Osteoblast (primary cell): Measurements from ENCODE around the gene C1RL. TPM values are rescaled to one million over a fixed set of nuclear protein-coding genes. Genes with fewer than 3 reads are reported as not detected.

Experiments used
- DNase-seq: peaks from one replicate; pipeline ENCODE4 v3.0.0; 2011; ENCODE audit warnings: low spot score, mixed read lengths; ENCODE audit not compliant: insufficient read length; ENCODE audit errors: missing footprints
- H2AFZ ChIP-seq: 2 replicates; pipeline ENCODE4 v1.6.0; 2011; ENCODE audit warnings: mild to moderate bottlenecking, low read length
- H3K27ac ChIP-seq: 2 replicates; pipeline ENCODE4 v1.5.1; 2011; ENCODE audit warnings: mild to moderate bottlenecking, low read depth, low read length, moderate library complexity
- H3K27me3 ChIP-seq: 2 replicates; pipeline ENCODE4 v1.6.0; 2012; ENCODE audit warnings: mild to moderate bottlenecking, control low read depth, inconsistent platforms, low read length, moderate library complexity; ENCODE audit not compliant: insufficient read depth
- H3K36me3 ChIP-seq: 2 replicates; pipeline ENCODE4 v1.5.1; 2011; ENCODE audit warnings: mild to moderate bottlenecking, low read length, control low read depth, moderate library complexity; ENCODE audit not compliant: insufficient read depth
- H3K4me1 ChIP-seq: 2 replicates; pipeline ENCODE4 v1.5.1; 2011; ENCODE audit warnings: mild to moderate bottlenecking, low read length, control low read depth, moderate library complexity; ENCODE audit not compliant: insufficient read depth
- H3K4me2 ChIP-seq: 2 replicates; pipeline ENCODE4 v1.6.0; 2011; ENCODE audit warnings: mild to moderate bottlenecking, low read length; ENCODE audit not compliant: insufficient read depth
- H3K4me3 ChIP-seq: fragments of 200-600 bp; sonication (generic); 3 replicates; pipeline ENCODE4 v1.5.1; 2012; ENCODE audit warnings: mild to moderate bottlenecking, low read length, inconsistent platforms; ENCODE audit not compliant: insufficient read depth
- H3K79me2 ChIP-seq: 2 replicates; pipeline ENCODE4 v1.6.0; 2012; ENCODE audit warnings: mild to moderate bottlenecking, low read length, control low read depth, inconsistent platforms; ENCODE audit not compliant: insufficient read depth
- H3K9me3 ChIP-seq: 2 replicates; pipeline ENCODE4 v1.5.1; 2011; ENCODE audit warnings: low read depth, low read length, control low read depth
- H4K20me1 ChIP-seq: 2 replicates; pipeline ENCODE4 v1.6.0; 2012; ENCODE audit warnings: mild to moderate bottlenecking, low read length, control low read depth; ENCODE audit not compliant: insufficient read depth
- CTCF ChIP-seq: IDR thresholded peaks from 2 replicates; pipeline ENCODE4 v1.5.1; 2011; ENCODE audit warnings: mild to moderate bottlenecking, low read depth, low read length, moderate library complexity; ENCODE audit errors: extremely low read depth
- small RNA-seq: library from RNA; depleted of rRNA; stranded (forward); fragments of <200 nt; gene quantifications from one replicate; pipeline ENCODE3, GENCODE V24; 2012
- total RNA-seq: library from RNA; depleted of rRNA; stranded (reverse); fragments of >200 nt; gene quantifications from 2 replicates; pipeline ENCODE4 v1.2.3, GENCODE V29; 2012

C1RL gene
- total RNA-seq, 1 donor = 63.7 TPM

- Histone ChIP-seq H3K79me2 (no peaks in the 10 kb centered on the region), H3K27me3 (peaks cover 13% of the 10 kb centered on the region), H3K9me3 (no peaks in the 10 kb centered on the region), H4K20me1 (no peaks in the 10 kb centered on the region), H3K4me2 (no peak overlapping the region), H3K4me3 (no peak overlapping the region), H3K4me1 (no peaks in the 10 kb centered on the region), H2AFZ (no peak overlapping the region), H3K27ac (no peak overlapping the region), H3K36me3 (no peaks in the 10 kb centered on the region)
- DNase-seq = no peak
- TF ChIP-seq CTCF = no peak
Measured at GRCh38 chr12:7047306-7047705, 61.7 kb downstream of the C1RL start.

GRCh38 chr12:7046383-7047105 lies 62.5 kb downstream of the C1RL start:
- TF ChIP-seq CTCF = no peak
- Histone ChIP-seq H3K4me2 (no peak overlapping the region), H3K4me3 (no peak overlapping the region), H3K27ac (no peak overlapping the region), H3K36me3 (no peaks in the 10 kb centered on the region), H3K9me3 (no peaks in the 10 kb centered on the region), H3K4me1 (no peaks in the 10 kb centered on the region), H3K79me2 (no peaks in the 10 kb centered on the region), H2AFZ (no peak overlapping the region), H4K20me1 (no peaks in the 10 kb centered on the region), H3K27me3 (peaks cover 8% of the 10 kb centered on the region)
- no peak for DNase-seq

- no peaks in the 10 kb centered on the region for H3K36me3 ChIP-seq
- H3K4me3 ChIP-seq = no peak overlapping the region
- H3K9me3 ChIP-seq = no peaks in the 10 kb centered on the region
- no peak for TF ChIP-seq CTCF
- no peaks in the 10 kb centered on the region for H3K79me2 ChIP-seq
- H3K27ac ChIP-seq = no peak overlapping the region
- H4K20me1 ChIP-seq = no peaks in the 10 kb centered on the region
- H3K4me2 ChIP-seq = no peak overlapping the region
- no peak for DNase-seq
- no peaks in the 10 kb centered on the region for H3K4me1 ChIP-seq
- peaks cover 3% of the 10 kb centered on the region for H3K27me3 ChIP-seq
- H2AFZ ChIP-seq = no peak overlapping the region
Measured at GRCh38 chr12:7045913-7046312, 63.1 kb downstream of the C1RL start.

Small RNA genes within 50 kb of the gene (small RNA-seq; reads per million reads assigned to genes)
- gene RNU6-485P = not detected

Other genes starting within 250 kb of the C1RL start
- 385 and 553 TPM in 2 replicates for gene TPI1, start 241.7 kb downstream of the C1RL start, total RNA-seq
- 11.5 and 11.9 TPM in 2 replicates for gene SPSB2, start 235.9 kb downstream of the C1RL start, total RNA-seq
- 7.1 and 7.6 TPM in 2 replicates for gene LRRC23, start 204.4 kb downstream of the C1RL start, total RNA-seq
- gene ENO2, start 194.6 kb downstream of the C1RL start, total RNA-seq = 8.5 and 13.4 TPM in 2 replicates
- gene ATN1, start 181.3 kb downstream of the C1RL start, total RNA-seq = 10.3 and 14.1 TPM in 2 replicates
- not detected in 2 replicates for gene RNU7-1, start 165.4 kb downstream of the C1RL start, total RNA-seq
- gene C12orf57, start 165.2 kb downstream of the C1RL start, total RNA-seq = 81.4 and 93.4 TPM in 2 replicates
- gene PTPN6, start 157.9 kb downstream of the C1RL start, total RNA-seq = 0.29 and 0.36 TPM in 2 replicates
- 161 and 168 TPM in 2 replicates for gene PHB2, start 138.6 kb downstream of the C1RL start, total RNA-seq
- 21.0 and 25.3 TPM in 2 replicates for gene EMG1, start 138.3 kb downstream of the C1RL start, total RNA-seq
- 20.3 and 23.6 TPM in 2 replicates for gene LPCAT3, start 90.7 kb downstream of the C1RL start, total RNA-seq
- gene C1S, start 48.5 kb downstream of the C1RL start, total RNA-seq = 443 and 478 TPM in 2 replicates
- gene C1R, start 16.8 kb downstream of the C1RL start, total RNA-seq = 313 and 330 TPM in 2 replicates
- not detected in 2 replicates for gene RBP5, start 19.7 kb upstream of the C1RL start, total RNA-seq
- 6.2 and 7.6 TPM in 2 replicates for gene CLSTN3, start 21.2 kb upstream of the C1RL start, total RNA-seq
- gene PEX5, start 80.5 kb upstream of the C1RL start, total RNA-seq = 35.7 and 48.5 TPM in 2 replicates
- not detected in 2 replicates for gene ACSM4, start 194.9 kb upstream of the C1RL start, total RNA-seq